Neutrophil (primary cell): ENCODE measurements around the gene FAM89A.
"Not testable (repeated sequence)": the region's sequence is repeated elsewhere in the genome, so short reads cannot be mapped to it uniquely, and the experiment has no call there.

Experiments used
- H3K27ac ChIP-seq: fragments of 200-600 bp; sonication (generic); 2 replicates; pipeline ENCODE4 v1.5.1; 2016; ENCODE audit warnings: mild to moderate bottlenecking, moderate library complexity
- H3K27me3 ChIP-seq: fragments of 200-600 bp; sonication (generic); 2 replicates; pipeline ENCODE4 v1.6.0; 2016; ENCODE audit warnings: mild to moderate bottlenecking
- H3K36me3 ChIP-seq: fragments of 200-600 bp; sonication (generic); 2 replicates; pipeline ENCODE4 v1.5.1; 2017
- H3K4me1 ChIP-seq, 2 experiments: fragments of 200-600 bp in 1 of 2; sonication (generic) in 1 of 2; 1 replicate in 1 of 2; 2 replicates in 1 of 2; pipeline versions ENCODE4 v1.5.1 to v1.6.1; 2013 to 2016; ENCODE audit warnings: low read depth in 1 of 2, low read length in 1 of 2, mild to moderate bottlenecking in 1 of 2, moderate library complexity in 1 of 2; ENCODE audit not compliant: control insufficient read depth in 1 of 2, insufficient read depth in 1 of 2
- H3K4me3 ChIP-seq, 2 experiments: fragments of 200-600 bp in 1 of 2; sonication (generic) in 1 of 2; 1 replicate in 1 of 2; 2 replicates in 1 of 2; pipeline ENCODE4 v1.5.1; 2013 to 2016; ENCODE audit warnings: low read depth in 1 of 2, low read length in 1 of 2, mild to moderate bottlenecking in 1 of 2, moderate library complexity in 1 of 2
- H3K9me3 ChIP-seq: fragments of 200-600 bp; sonication (generic); 2 replicates; pipeline ENCODE4 v1.5.1; 2016
- CTCF ChIP-seq: fragments of 200-600 bp; sonication (generic); IDR thresholded peaks from 2 replicates; pipeline ENCODE4 v1.5.1; 2016; ENCODE audit warnings: antibody characterized with exemption

FAM89A gene

DNA sequence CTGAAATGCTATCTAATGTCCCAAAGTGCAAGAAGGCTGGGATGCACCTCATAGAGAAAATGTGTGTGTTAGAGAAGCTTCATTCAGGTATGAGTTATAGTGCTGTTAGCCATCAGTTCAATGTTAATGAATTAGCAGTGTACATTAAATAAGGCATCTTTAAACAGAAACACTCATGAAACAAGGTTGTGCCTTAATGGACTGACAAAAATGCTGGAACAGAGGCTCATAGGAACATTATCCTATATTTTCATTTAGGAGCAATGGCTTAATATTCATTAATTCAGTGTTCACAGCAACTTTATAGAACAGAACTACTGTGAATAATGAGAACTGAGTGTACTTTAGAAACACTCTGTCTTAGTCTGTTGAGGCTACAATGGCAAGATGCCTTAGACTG is 15.2 kb upstream of the FAM89A start:
- H3K27ac ChIP-seq: no peak overlapping the region
- peaks cover 17% of the 10 kb centered on the region for H3K27me3 ChIP-seq
- H3K36me3 ChIP-seq: no peaks in the 10 kb centered on the region
- no peaks in the 10 kb centered on the region for H3K4me1 ChIP-seq
- TF ChIP-seq CTCF: no peak
- H3K9me3 ChIP-seq: no peaks in the 10 kb centered on the region
- no peak overlapping the region for H3K4me3 ChIP-seq

- peaks cover 17% of the 10 kb centered on the region for H3K27me3 ChIP-seq
- no peaks in the 10 kb centered on the region for H3K4me1 ChIP-seq
- TF ChIP-seq CTCF: no peak
- no peaks in the 10 kb centered on the region for H3K9me3 ChIP-seq
- no peak overlapping the region for H3K4me3 ChIP-seq
- H3K27ac ChIP-seq: no peak overlapping the region
- no peaks in the 10 kb centered on the region for H3K36me3 ChIP-seq
Observed at GRCh38 chr1:231053493-231054162, 13.6 kb upstream of the FAM89A start.

DNA sequence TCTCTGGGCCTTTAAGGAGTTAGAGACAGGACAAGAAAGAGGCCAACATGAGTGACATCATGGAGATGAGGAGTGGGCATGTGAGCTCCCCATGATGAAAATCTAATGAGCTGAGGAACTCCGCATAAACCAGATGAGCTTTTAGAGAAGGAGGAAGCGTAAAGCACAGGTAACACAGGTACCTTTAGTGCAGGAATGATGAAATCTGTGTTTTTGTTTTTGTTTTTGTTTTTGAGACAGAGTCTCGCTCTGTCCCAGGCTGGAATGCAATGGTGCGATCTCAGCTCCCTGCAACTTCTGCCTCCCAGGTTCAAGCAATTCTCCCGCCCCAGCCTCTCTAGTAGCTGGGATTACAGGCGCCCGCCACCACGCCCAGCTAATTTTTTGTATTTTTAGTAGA is 12.7 kb upstream of the FAM89A start:
- H3K4me3 ChIP-seq: no peak overlapping the region
- no peaks in the 10 kb centered on the region for H3K36me3 ChIP-seq
- H3K27me3 ChIP-seq: peaks cover 19% of the 10 kb centered on the region
- H3K27ac ChIP-seq: no peak overlapping the region
- no peak for TF ChIP-seq CTCF
- H3K4me1 ChIP-seq: no peaks in the 10 kb centered on the region
- no peaks in the 10 kb centered on the region for H3K9me3 ChIP-seq

DNA sequence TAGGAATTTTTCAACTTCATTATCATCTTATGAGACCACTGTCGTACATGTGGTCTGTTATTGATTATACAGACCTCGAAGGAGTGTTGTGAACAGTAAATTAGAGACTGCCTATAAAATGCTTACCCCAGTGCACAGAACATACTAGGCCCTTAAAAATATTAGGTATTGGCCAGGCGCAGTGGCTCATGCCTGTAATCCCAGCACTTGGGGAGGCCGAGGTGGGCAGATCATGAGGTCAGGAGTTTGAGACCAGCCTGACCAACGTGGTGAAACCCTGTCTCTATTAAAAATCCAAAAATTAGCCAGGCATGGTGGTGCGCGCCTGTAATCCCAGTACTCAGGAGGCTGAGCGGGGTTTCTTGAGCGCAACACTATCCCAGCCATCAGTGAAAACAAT is 10.9 kb upstream of the FAM89A start:
- not testable (repeated sequence) for H3K36me3 ChIP-seq, H3K27ac ChIP-seq, H3K4me3 ChIP-seq, H3K4me1 ChIP-seq, H3K9me3 ChIP-seq
- H3K27me3 ChIP-seq: peaks cover 21% of the 10 kb centered on the region

DNA sequence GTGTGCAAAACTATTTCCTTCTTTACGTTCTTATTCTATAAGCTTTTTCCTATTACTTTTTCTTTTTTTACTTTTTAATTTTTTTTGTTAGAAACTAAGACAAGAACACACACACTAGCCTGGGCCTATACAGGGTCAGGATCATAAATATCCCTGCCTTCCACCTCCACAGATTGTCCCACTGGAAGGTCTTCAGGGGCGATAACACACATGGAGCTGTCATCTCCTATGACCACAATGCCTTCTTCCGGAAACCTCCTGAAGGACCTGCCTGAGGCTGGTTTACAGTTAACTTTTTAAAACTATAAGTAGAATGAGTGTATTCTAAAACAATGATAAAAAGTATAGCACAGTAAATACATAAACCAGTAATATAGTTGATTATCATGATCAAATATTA is 10.3 kb upstream of the FAM89A start:
- no peak for TF ChIP-seq CTCF
- Histone ChIP-seq H3K9me3 (no peaks in the 10 kb centered on the region), H3K4me1 (no peaks in the 10 kb centered on the region)

DNA sequence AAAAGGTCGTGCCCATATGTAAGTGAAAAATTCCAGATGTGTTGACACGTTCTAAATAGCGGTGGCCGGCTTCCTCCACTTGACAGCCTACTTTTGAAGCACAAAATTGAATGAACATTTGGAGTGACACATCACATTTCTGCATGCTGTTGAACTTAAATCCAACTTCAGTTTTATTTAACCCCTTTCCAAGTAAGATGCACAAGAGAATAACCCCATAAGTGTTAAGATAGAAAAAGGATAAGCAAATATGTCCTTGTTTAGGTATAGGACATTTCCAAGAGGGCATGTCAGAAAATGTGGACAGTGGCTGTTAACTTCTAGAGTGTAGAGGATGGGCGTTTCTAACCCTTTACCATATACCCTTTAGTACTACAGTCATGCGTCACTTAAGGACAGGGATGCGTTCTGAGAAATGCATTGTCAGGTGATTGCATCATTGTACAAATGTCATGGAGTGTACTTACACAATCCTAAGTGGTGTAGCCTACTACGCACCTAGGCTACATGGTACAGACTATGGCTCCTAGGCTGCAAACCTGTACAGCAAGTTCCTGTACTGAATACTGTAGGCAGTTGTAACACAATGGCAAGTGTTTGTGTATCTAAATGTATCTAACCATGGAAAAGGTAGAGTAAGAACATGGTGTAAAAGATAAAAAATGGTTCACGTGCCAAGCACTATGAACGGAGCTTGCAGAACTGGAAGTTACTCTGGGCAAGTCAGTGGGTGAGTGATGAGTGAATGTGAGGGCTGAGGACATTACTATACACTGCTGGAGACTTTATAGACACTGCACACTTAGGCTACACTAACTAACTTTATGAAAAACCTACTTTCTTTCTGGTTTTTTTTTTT is 9.3 kb upstream of the FAM89A start:
- Histone ChIP-seq H3K27ac (no peak overlapping the region), H3K4me3 (no peak overlapping the region), H3K4me1 (no peaks in the 10 kb centered on the region), H3K36me3 (no peaks in the 10 kb centered on the region), H3K27me3 (peaks cover 31% of the 10 kb centered on the region), H3K9me3 (peaks cover 5% of the 10 kb centered on the region)
- TF ChIP-seq CTCF: no peak

More for the DNA sequence above, 10.3 kb upstream of the FAM89A start:
- H3K4me3 ChIP-seq: no peak overlapping the region
- H3K36me3 ChIP-seq: no peaks in the 10 kb centered on the region
- H3K27ac ChIP-seq: no peak overlapping the region
- peaks cover 22% of the 10 kb centered on the region for H3K27me3 ChIP-seq

GRCh38 chr1:231048419-231048818 is 8.4 kb upstream of the FAM89A start:
- H3K9me3 ChIP-seq, H3K27ac ChIP-seq, H3K4me1 ChIP-seq, H3K36me3 ChIP-seq, H3K4me3 ChIP-seq: not testable (repeated sequence)
- peaks cover 31% of the 10 kb centered on the region for H3K27me3 ChIP-seq

GRCh38 chr1:231047529-231047928 is 7.5 kb upstream of the FAM89A start:
- H3K27me3 ChIP-seq: peaks cover 33% of the 10 kb centered on the region
- not testable (repeated sequence) for H3K27ac ChIP-seq, H3K4me3 ChIP-seq, H3K9me3 ChIP-seq, H3K4me1 ChIP-seq, H3K36me3 ChIP-seq
